ENCODE data around the gene VEZF1. TPM values are rescaled to one million over a fixed set of nuclear protein-coding genes. Genes with fewer than 3 reads are reported as not detected.

Gene VEZF1
- total RNA-seq, 1 donor from 2014 or later = 50.9 TPM

DNA sequence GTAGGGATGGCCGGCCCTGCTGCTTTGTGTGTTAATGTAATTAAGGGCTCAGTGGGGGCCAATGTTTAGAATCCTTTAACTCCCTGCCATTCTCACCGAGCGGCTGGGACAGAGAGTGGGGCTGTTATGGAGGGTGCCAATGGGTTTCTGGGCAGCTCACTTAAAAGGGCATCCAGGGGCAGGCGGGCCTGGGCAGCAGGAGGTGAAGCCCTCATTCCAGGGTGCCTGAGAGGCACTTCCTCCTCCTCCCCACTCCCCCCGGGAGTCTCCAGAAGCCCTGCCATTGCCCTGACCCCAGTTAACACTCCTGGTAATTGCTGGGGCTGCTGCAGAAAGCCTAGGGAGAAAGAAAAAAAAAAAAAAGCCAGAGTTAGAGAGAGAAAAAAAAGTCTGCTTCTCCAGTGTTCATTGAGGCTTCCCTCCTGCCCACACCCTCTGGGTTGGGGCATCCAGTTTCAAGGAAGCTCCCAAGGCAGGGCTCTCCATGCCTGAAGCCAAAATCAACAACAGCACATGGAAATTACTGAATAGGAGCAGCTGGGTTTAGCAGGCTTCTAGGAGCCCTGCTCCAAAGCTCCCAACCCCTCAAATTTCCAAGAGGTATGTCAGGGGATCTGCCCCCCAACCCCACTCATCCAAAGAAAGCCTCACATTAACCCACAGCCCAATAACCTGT is 60.9 kb downstream of the VEZF1 start:
- peak; percentile 72 for DNase-seq (ENCODE audit: low read depth)
- Histone ChIP-seq H3K4me1 (ENCODE audit: insufficient read depth, low read length) (peaks cover 21% of the 10 kb centered on the region), H3K4me3 (ENCODE audit: insufficient read depth, low read depth, low read length) (no peak overlapping the region), H3K36me3 (ENCODE audit: insufficient read depth, low read length) (no peaks in the 10 kb centered on the region), H3K79me2 (ENCODE audit: insufficient read depth, low read length) (peaks cover 67% of the 10 kb centered on the region), H3K9ac (ENCODE audit: low read length) (peak overlapping the region; percentile 5), H3K27me3 (ENCODE audit: insufficient read depth, low read length) (no peaks in the 10 kb centered on the region), H3K9me3 (ENCODE audit: insufficient read depth, low read depth, low read length) (no peaks in the 10 kb centered on the region), H3K4me2 (ENCODE audit: low read length) (peak overlapping the region; percentile 54), H2AFZ (ENCODE audit: low read depth, low read length) (no peak overlapping the region), H4K20me1 (ENCODE audit: insufficient read depth, low read length) (peaks cover 68% of the 10 kb centered on the region), H3K27ac (ENCODE audit: low read depth, low read length) (no peak overlapping the region)
- Mint-ChIP-seq H3K36me3 (ENCODE audit: low read depth, unreplicated experiment) (peaks cover 2% of the 10 kb centered on the region), H3K27ac (ENCODE audit: unreplicated experiment) (peak overlapping the region; percentile 41), H3K27me3 (ENCODE audit: low read depth, unreplicated experiment) (no peaks in the 10 kb centered on the region), H3K9me3 (ENCODE audit: unreplicated experiment) (peaks cover 2% of the 10 kb centered on the region), H3K4me1 (ENCODE audit: low read depth, unreplicated experiment) (peaks cover 29% of the 10 kb centered on the region), H3K4me3 (ENCODE audit: unreplicated experiment) (peak overlapping the region; percentile 34)
- TF ChIP-seq, protein P1, sequence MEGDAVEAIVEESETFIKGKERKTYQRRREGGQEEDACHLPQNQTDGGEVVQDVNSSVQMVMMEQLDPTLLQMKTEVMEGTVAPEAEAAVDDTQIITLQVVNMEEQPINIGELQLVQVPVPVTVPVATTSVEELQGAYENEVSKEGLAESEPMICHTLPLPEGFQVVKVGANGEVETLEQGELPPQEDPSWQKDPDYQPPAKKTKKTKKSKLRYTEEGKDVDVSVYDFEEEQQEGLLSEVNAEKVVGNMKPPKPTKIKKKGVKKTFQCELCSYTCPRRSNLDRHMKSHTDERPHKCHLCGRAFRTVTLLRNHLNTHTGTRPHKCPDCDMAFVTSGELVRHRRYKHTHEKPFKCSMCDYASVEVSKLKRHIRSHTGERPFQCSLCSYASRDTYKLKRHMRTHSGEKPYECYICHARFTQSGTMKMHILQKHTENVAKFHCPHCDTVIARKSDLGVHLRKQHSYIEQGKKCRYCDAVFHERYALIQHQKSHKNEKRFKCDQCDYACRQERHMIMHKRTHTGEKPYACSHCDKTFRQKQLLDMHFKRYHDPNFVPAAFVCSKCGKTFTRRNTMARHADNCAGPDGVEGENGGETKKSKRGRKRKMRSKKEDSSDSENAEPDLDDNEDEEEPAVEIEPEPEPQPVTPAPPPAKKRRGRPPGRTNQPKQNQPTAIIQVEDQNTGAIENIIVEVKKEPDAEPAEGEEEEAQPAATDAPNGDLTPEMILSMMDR (IDR thresholded peaks at IDR 0.05; ENCODE audit: insufficient read depth, low read depth, low read length) = no peak
- TF ChIP-seq EZH2 (IDR thresholded peaks at IDR 0.05; ENCODE audit: insufficient read depth, low read length) = no peak
- FAIRE-seq = no peak

DNA sequence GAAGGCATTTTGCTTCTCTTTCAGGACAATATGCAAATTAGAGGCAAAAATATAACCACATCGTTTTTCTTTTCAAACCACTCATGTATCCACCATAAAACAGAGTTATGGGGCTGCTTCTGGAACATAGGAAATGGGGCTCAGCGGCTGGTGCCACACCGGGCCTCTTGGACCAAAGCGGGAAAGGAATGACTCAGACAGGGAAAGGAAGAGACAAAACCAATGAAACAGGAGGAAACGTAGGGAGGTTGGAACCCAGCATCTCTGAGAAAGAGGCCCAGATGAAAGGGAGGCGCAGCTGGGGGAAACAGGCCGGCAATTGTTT is 61.4 kb downstream of the VEZF1 start:
- Histone ChIP-seq H3K9ac (ENCODE audit: low read length) (peak overlapping the region; percentile 5), H3K4me2 (ENCODE audit: low read length) (peak overlapping the region; percentile 54), H3K4me1 (ENCODE audit: insufficient read depth, low read length) (peaks cover 21% of the 10 kb centered on the region), H3K9me3 (ENCODE audit: insufficient read depth, low read depth, low read length) (no peaks in the 10 kb centered on the region), H3K36me3 (ENCODE audit: insufficient read depth, low read length) (no peaks in the 10 kb centered on the region), H3K4me3 (ENCODE audit: insufficient read depth, low read depth, low read length) (no peak overlapping the region), H3K27me3 (ENCODE audit: insufficient read depth, low read length) (no peaks in the 10 kb centered on the region), H2AFZ (ENCODE audit: low read depth, low read length) (no peak overlapping the region), H3K79me2 (ENCODE audit: insufficient read depth, low read length) (peaks cover 64% of the 10 kb centered on the region), H4K20me1 (ENCODE audit: insufficient read depth, low read length) (peaks cover 63% of the 10 kb centered on the region), H3K27ac (ENCODE audit: low read depth, low read length) (no peak overlapping the region)
- no peaks in the 10 kb centered on the region for H3K9me3 Mint-ChIP-seq (ENCODE audit: unreplicated experiment)
- peaks cover 2% of the 10 kb centered on the region for H3K36me3 Mint-ChIP-seq (ENCODE audit: low read depth, unreplicated experiment)
- FAIRE-seq = no peak
- DNase-seq (ENCODE audit: low read depth) = no peak
- no peak for TF ChIP-seq EZH2 (IDR thresholded peaks at IDR 0.05; ENCODE audit: insufficient read depth, low read length)
- TF ChIP-seq, protein P1 (IDR thresholded peaks at IDR 0.05; ENCODE audit: insufficient read depth, low read depth, low read length) = no peak
- H3K27me3 Mint-ChIP-seq (ENCODE audit: low read depth, unreplicated experiment) = no peaks in the 10 kb centered on the region
- H3K4me1 Mint-ChIP-seq (ENCODE audit: low read depth, unreplicated experiment) = peaks cover 32% of the 10 kb centered on the region
- peak overlapping the region; percentile 41 for H3K27ac Mint-ChIP-seq (ENCODE audit: unreplicated experiment)
- H3K4me3 Mint-ChIP-seq (ENCODE audit: unreplicated experiment) = peak overlapping the region; percentile 34

DNA sequence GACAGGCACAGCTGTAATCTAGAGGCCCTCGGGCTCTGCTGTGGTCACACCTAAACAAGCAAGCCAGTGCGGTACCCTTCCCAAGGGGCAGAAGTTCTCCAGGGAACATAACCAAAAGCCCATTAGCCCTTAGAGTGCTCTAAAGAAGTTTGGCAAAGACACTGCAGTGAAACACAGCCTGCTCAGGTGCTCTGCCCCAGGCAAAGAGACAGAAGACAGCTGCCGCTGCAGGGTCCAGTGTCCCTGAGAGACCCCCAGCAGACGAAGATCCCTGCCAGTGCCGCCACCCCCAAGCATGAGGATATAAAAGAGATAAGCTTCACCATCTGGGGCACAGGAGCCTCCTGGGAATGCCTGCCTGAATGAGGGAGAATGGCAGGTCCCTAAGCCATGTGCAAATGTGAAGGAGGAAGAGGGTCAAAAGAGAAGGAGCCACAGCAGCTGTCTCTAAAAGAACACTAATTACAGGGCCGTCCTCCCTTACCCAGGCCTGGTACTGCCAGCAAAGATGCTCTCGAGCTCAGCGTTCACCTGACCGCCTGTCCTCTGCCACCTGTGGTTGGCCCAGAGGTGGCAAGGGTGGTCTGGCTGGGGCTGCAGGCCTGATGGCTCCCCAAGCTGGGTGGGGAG is 62.6 kb downstream of the VEZF1 start:
- Histone ChIP-seq H3K9ac (ENCODE audit: low read length) (no peak overlapping the region), H3K4me3 (ENCODE audit: insufficient read depth, low read depth, low read length) (no peak overlapping the region), H3K4me1 (ENCODE audit: insufficient read depth, low read length) (peaks cover 23% of the 10 kb centered on the region), H3K79me2 (ENCODE audit: insufficient read depth, low read length) (peaks cover 61% of the 10 kb centered on the region), H2AFZ (ENCODE audit: low read depth, low read length) (no peak overlapping the region), H3K4me2 (ENCODE audit: low read length) (no peak overlapping the region), H3K27ac (ENCODE audit: low read depth, low read length) (no peak overlapping the region), H3K36me3 (ENCODE audit: insufficient read depth, low read length) (no peaks in the 10 kb centered on the region), H4K20me1 (ENCODE audit: insufficient read depth, low read length) (peaks cover 59% of the 10 kb centered on the region), H3K27me3 (ENCODE audit: insufficient read depth, low read length) (no peaks in the 10 kb centered on the region), H3K9me3 (ENCODE audit: insufficient read depth, low read depth, low read length) (no peaks in the 10 kb centered on the region)
- no peak for FAIRE-seq
- no peak for DNase-seq (ENCODE audit: low read depth)
- Mint-ChIP-seq H3K9me3 (ENCODE audit: unreplicated experiment) (no peaks in the 10 kb centered on the region), H3K4me3 (ENCODE audit: unreplicated experiment) (no peak overlapping the region), H3K36me3 (ENCODE audit: low read depth, unreplicated experiment) (no peaks in the 10 kb centered on the region), H3K27me3 (ENCODE audit: low read depth, unreplicated experiment) (no peaks in the 10 kb centered on the region), H3K4me1 (ENCODE audit: low read depth, unreplicated experiment) (peaks cover 25% of the 10 kb centered on the region), H3K27ac (ENCODE audit: unreplicated experiment) (no peak overlapping the region)
- TF ChIP-seq, protein P1 (IDR thresholded peaks at IDR 0.05; ENCODE audit: insufficient read depth, low read depth, low read length) = no peak
- TF ChIP-seq EZH2 (IDR thresholded peaks at IDR 0.05; ENCODE audit: insufficient read depth, low read length) = no peak
